Neural progenitor cell (in vitro differentiated cells): ENCODE measurements around the gene TLE5. TPM values are rescaled to one million over a fixed set of nuclear protein-coding genes. Genes with fewer than 3 reads are reported as not detected.
"Not testable (repeated sequence)": the region's sequence is repeated elsewhere in the genome, so short reads cannot be mapped to it uniquely, and the experiment has no call there.

Experiments used
- DNase-seq: peaks from one replicate; pipeline ENCODE4 v3.0.0-alpha.2; 2016; ENCODE audit warnings: low spot score
- H2AFZ ChIP-seq: fragments of 200-600 bp; sonication (generic); replicated peaks from 2 replicates; pipeline ENCODE4 v1.6.1; 2016; ENCODE audit warnings: antibody characterized with exemption
- H3F3A ChIP-seq: fragments of 200-600 bp; sonication (generic); 2 replicates; pipeline ENCODE4 v1.6.1; 2016; ENCODE audit warnings: antibody characterized with exemption, low read depth
- H3K27ac ChIP-seq: fragments of 200-600 bp; sonication (generic); 2 replicates; pipeline ENCODE4 v1.5.1; 2016; ENCODE audit warnings: mild to moderate bottlenecking
- H3K27me3 ChIP-seq: fragments of 200-600 bp; sonication (generic); 2 replicates; pipeline ENCODE4 v1.6.1; 2016; ENCODE audit warnings: mild to moderate bottlenecking, moderate library complexity
- H3K36me3 ChIP-seq: fragments of 200-600 bp; sonication (generic); 2 replicates; pipeline ENCODE4 v1.5.1; 2016
- H3K4me1 ChIP-seq: fragments of 200-600 bp; sonication (generic); 2 replicates; pipeline ENCODE4 v1.6.1; 2016; ENCODE audit warnings: mixed run types
- H3K4me2 ChIP-seq: fragments of 200-600 bp; sonication (generic); 2 replicates; pipeline ENCODE4 v1.6.1; 2016
- H3K4me3 ChIP-seq: fragments of 200-600 bp; sonication (generic); 2 replicates; pipeline ENCODE4 v1.5.1; 2016
- H3K79me2 ChIP-seq: fragments of 200-600 bp; sonication (generic); 2 replicates; pipeline ENCODE4 v1.6.1; 2016; ENCODE audit warnings: low read depth
- H3K9ac ChIP-seq: fragments of 200-600 bp; sonication (generic); 2 replicates; pipeline ENCODE4 v1.6.1; 2016
- H3K9me3 ChIP-seq: fragments of 200-600 bp; sonication (generic); 2 replicates; pipeline ENCODE4 v1.5.1; 2016; ENCODE audit warnings: low read depth
- H4K20me1 ChIP-seq: fragments of 200-600 bp; sonication (generic); 2 replicates; pipeline ENCODE4 v1.6.1; 2016; ENCODE audit warnings: low read depth
- H3K27ac Mint-ChIP-seq: 3 replicates; pipeline ENCODE4 v1.8.0; 2021; ENCODE audit warnings: mixed read lengths
- H3K27me3 Mint-ChIP-seq: 2 replicates; pipeline ENCODE4 v1.8.0; 2022; ENCODE audit warnings: low read depth, mild to moderate bottlenecking, inconsistent platforms, moderate library complexity, mixed read lengths; ENCODE audit not compliant: insufficient read depth
- H3K36me3 Mint-ChIP-seq: 3 replicates; pipeline ENCODE4 v1.8.0; 2021; ENCODE audit warnings: mixed read lengths
- H3K4me1 Mint-ChIP-seq: 3 replicates; pipeline ENCODE4 v1.8.0; 2021; ENCODE audit warnings: mixed read lengths
- H3K4me3 Mint-ChIP-seq: 3 replicates; pipeline ENCODE4 v1.8.0; 2021; ENCODE audit warnings: mild to moderate bottlenecking, moderate library complexity, mixed read lengths
- H3K9me3 Mint-ChIP-seq: 3 replicates; pipeline ENCODE4 v1.8.0; 2020; ENCODE audit warnings: mixed read lengths
- EZH2 ChIP-seq: fragments of 200-600 bp; sonication (generic); IDR thresholded peaks from 2 replicates; pipeline ENCODE4 v1.6.1; 2017; ENCODE audit warnings: antibody characterized with exemption, mild to moderate bottlenecking, moderate library complexity
- EZH2phosphoT487 ChIP-seq: fragments of 200-600 bp; sonication (generic); IDR thresholded peaks from 2 replicates; pipeline ENCODE4 v1.6.1; 2017; ENCODE audit warnings: antibody characterized with exemption
- total RNA-seq: library from RNA; depleted of rRNA; stranded (reverse); fragments of >200 nt; gene quantifications from 2 replicates; pipeline ENCODE4 v1.2.3, GENCODE V29; 2015; ENCODE audit warnings: low replicate concordance
- TF ChIP-seq, protein P1 (sequence below): fragments of 200-600 bp; sonication (generic); IDR thresholded peaks from 2 replicates; pipeline ENCODE4 v1.5.1; 2017; ENCODE audit warnings: antibody characterized with exemption, mild to moderate bottlenecking

The TLE5 gene
- total RNA-seq, 1 donor from 2014 or later: 54.6 TPM

DNA sequence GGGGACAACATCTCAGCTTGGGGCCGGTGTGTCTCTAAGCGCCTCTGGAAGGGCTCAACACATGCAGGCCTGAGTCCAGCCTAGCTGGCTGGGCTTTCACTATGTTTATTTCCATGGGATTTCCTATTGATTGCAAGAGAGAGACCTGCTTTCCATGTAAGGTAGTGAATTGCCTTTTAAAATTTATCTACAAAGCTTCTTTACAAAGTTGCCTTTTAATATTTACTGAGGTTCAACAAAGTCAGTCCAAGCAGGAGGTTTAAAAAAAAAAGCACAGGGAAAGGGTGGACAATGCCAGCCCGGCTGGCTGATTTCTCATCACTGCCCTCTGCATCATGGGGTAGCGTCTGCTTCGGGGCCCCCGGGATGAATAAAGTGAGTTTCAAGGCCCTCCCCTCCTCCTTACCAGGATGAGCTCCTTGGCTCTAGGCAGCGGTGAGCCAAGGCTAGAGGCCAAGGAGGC lies 49.0 kb downstream of the TLE5 start:
- H3K4me1 ChIP-seq: peaks cover 10% of the 10 kb centered on the region
- peaks cover 14% of the 10 kb centered on the region for H3F3A ChIP-seq
- H2AFZ ChIP-seq: no peak overlapping the region
- H3K79me2 ChIP-seq: no peaks in the 10 kb centered on the region
- peaks cover 16% of the 10 kb centered on the region for H3K4me1 Mint-ChIP-seq
- no peak for DNase-seq
- no peaks in the 10 kb centered on the region for H3K36me3 Mint-ChIP-seq
- H4K20me1 ChIP-seq: no peaks in the 10 kb centered on the region
- no peak overlapping the region for H3K27ac ChIP-seq
- H3K9ac ChIP-seq: no peak overlapping the region
- no peaks in the 10 kb centered on the region for H3K36me3 ChIP-seq
- no peaks in the 10 kb centered on the region for H3K27me3 ChIP-seq
- peaks cover 28% of the 10 kb centered on the region for H3K27me3 Mint-ChIP-seq
- H3K9me3 ChIP-seq: no peaks in the 10 kb centered on the region
- H3K4me2 ChIP-seq: no peak overlapping the region
- H3K4me3 ChIP-seq: no peak overlapping the region
- H3K9me3 Mint-ChIP-seq: no peaks in the 10 kb centered on the region
- TF ChIP-seq EZH2: no peak
- TF ChIP-seq EZH2phosphoT487: no peak
- TF ChIP-seq, protein P1, sequence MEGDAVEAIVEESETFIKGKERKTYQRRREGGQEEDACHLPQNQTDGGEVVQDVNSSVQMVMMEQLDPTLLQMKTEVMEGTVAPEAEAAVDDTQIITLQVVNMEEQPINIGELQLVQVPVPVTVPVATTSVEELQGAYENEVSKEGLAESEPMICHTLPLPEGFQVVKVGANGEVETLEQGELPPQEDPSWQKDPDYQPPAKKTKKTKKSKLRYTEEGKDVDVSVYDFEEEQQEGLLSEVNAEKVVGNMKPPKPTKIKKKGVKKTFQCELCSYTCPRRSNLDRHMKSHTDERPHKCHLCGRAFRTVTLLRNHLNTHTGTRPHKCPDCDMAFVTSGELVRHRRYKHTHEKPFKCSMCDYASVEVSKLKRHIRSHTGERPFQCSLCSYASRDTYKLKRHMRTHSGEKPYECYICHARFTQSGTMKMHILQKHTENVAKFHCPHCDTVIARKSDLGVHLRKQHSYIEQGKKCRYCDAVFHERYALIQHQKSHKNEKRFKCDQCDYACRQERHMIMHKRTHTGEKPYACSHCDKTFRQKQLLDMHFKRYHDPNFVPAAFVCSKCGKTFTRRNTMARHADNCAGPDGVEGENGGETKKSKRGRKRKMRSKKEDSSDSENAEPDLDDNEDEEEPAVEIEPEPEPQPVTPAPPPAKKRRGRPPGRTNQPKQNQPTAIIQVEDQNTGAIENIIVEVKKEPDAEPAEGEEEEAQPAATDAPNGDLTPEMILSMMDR: no peak
- H3K4me3 Mint-ChIP-seq: peak overlapping the region; percentile 71
- peak overlapping the region; percentile 27 for H3K27ac Mint-ChIP-seq

DNA sequence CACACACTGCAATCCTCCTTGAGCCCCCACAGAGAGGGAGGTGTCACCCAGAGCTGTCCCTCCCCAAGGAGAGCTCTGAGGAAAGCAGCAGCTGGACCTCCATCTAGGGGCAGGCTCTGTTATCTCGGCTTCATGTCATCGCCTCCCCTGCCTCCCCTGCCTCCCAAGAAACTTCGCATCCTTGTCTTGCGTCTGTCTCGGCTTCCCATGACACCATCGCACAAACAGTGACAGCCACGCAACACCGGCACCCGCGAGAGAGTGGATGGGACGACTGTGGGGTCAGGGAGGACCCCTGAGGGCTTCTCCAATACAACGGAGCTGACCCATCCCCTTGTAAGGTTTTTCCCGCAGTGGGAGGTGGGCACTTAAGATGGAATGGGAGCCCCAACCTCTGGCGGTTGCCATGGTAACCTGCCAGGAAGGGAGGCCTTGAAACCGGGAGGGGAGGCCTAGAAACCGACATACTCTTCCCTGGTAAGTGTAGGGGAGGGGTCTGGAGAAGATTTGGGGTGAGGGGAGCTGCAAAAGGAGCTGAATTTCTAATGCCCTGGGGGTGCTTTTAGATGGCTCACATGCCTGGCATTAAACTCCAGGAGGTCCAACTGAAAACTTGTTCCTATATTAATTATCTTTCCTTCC lies 49.6 kb downstream of the TLE5 start:
- TF ChIP-seq EZH2phosphoT487: no peak
- TF ChIP-seq, protein P1: no peak
- TF ChIP-seq EZH2: no peak
- Mint-ChIP-seq H3K4me3 (peak overlapping the region; percentile 71), H3K27ac (peak overlapping the region; percentile 63), H3K9me3 (no peaks in the 10 kb centered on the region), H3K36me3 (no peaks in the 10 kb centered on the region), H3K27me3 (peaks cover 28% of the 10 kb centered on the region), H3K4me1 (peaks cover 16% of the 10 kb centered on the region)
- Histone ChIP-seq H3K79me2 (no peaks in the 10 kb centered on the region), H3K4me3 (no peak overlapping the region), H3K9ac (no peak overlapping the region), H3K27ac (no peak overlapping the region), H4K20me1 (no peaks in the 10 kb centered on the region), H3F3A (peaks cover 14% of the 10 kb centered on the region), H3K4me1 (peaks cover 10% of the 10 kb centered on the region), H3K36me3 (no peaks in the 10 kb centered on the region), H2AFZ (no peak overlapping the region), H3K4me2 (no peak overlapping the region), H3K27me3 (no peaks in the 10 kb centered on the region), H3K9me3 (no peaks in the 10 kb centered on the region)
- DNase-seq: peak; percentile 23

DNA sequence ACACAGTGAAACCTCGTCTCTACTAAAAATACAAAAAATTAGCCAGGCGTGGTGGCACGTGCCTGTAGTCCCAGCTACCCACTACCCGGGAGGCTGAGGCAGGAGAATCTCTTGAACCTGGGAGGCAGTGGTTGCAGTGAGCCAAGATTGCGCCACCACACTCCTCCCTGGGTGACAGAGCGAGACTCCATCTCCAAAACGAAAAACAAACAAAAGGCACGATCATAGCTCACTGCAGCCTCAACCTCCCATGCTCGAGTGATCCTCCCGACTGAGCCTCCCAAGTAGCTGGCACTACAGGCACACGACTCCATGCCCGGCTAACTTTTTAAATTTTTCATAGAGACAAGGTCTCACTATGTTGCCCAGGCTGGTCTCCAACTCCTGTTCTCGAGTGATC lies 50.2 kb downstream of the TLE5 start:
- H3K9me3 Mint-ChIP-seq, H3K36me3 ChIP-seq, H3K9me3 ChIP-seq, DNase-seq, H4K20me1 ChIP-seq, H3K9ac ChIP-seq, H2AFZ ChIP-seq, H3K27me3 ChIP-seq, H3K4me3 ChIP-seq, H3K36me3 Mint-ChIP-seq, H3K4me3 Mint-ChIP-seq, H3K27ac ChIP-seq, H3K27ac Mint-ChIP-seq, H3K79me2 ChIP-seq, H3K4me2 ChIP-seq: not testable (repeated sequence)
- Histone ChIP-seq H3K4me1 (peaks cover 10% of the 10 kb centered on the region), H3F3A (peaks cover 14% of the 10 kb centered on the region)
- Mint-ChIP-seq H3K27me3 (peaks cover 28% of the 10 kb centered on the region), H3K4me1 (peaks cover 16% of the 10 kb centered on the region)

DNA sequence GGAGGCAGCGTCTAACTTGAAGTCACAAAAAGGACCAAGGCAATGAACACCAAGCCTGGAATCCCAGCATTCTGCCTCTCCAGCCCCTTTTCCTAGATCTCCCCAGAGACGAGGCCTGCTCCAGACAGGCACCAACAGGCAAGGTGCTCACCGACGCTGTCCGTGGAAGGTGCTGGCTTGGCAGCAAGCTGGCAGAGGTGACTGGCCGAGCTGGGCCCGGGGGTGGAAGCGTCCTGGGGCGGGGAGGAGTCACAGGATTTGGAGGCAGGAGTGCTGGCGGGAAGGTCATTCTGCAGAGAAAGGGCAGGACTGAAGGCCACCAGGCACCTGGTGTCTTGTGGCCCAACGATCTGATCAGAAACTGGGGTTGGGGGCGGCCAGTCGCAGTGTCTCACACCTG lies 51.4 kb downstream of the TLE5 start:
- no peaks in the 10 kb centered on the region for H3K79me2 ChIP-seq
- no peaks in the 10 kb centered on the region for H3K27me3 ChIP-seq
- Mint-ChIP-seq H3K4me3 (no peak overlapping the region), H3K9me3 (no peaks in the 10 kb centered on the region), H3K4me1 (peaks cover 16% of the 10 kb centered on the region), H3K27ac (no peak overlapping the region), H3K27me3 (peaks cover 28% of the 10 kb centered on the region), H3K36me3 (no peaks in the 10 kb centered on the region)
- DNase-seq: no peak
- no peak overlapping the region for H3K27ac ChIP-seq
- H4K20me1 ChIP-seq: no peaks in the 10 kb centered on the region
- H3K4me3 ChIP-seq: no peak overlapping the region
- no peaks in the 10 kb centered on the region for H3K36me3 ChIP-seq
- H2AFZ ChIP-seq: no peak overlapping the region
- H3F3A ChIP-seq: peaks cover 14% of the 10 kb centered on the region
- peaks cover 10% of the 10 kb centered on the region for H3K4me1 ChIP-seq
- H3K9ac ChIP-seq: no peak overlapping the region
- no peak overlapping the region for H3K4me2 ChIP-seq
- TF ChIP-seq, protein P1: no peak
- TF ChIP-seq EZH2phosphoT487 (no peak), EZH2 (no peak)
- H3K9me3 ChIP-seq: no peaks in the 10 kb centered on the region
